Activated T-cell treated with anti-CD3 and anti-CD28 coated beads for 4 hours (primary cell): Measurements from ENCODE around the gene PRAMEF27.
"Not testable (repeated sequence)": the region's sequence is repeated elsewhere in the genome, so short reads cannot be mapped to it uniquely, and the experiment has no call there.

ENCODE experiments used
- DNase-seq: peaks from one replicate; pipeline ENCODE4 v3.0.0-alpha.2; 2020

PRAMEF27 gene

DNA sequence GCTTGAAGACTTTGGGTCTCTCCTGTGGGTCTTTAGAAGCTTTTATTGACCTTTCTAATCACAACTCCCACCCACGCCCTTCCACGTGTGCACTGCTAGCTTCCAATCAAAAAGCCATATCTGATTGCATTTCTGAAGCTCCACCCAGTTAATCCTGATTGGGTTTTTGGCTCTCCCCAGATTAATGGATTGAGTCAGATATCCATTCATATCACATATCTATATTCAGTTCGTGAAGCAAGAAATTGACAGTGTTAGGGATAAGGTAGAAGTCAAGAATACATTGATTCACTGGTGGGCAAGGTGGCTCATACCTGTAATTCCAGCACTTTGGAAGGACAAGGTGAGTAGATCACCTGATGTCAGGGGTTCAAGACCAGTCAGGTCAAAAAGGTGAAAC, at the start of gene PRAMEF27:
Gene PRAMEF27, minus strand, starts transcription at position 101 of the 400 bp plus-strand sequence. CDS start 2,916 bp downstream, outside the sequence.
- DNase-seq, result not testable (repeated sequence)

DNA sequence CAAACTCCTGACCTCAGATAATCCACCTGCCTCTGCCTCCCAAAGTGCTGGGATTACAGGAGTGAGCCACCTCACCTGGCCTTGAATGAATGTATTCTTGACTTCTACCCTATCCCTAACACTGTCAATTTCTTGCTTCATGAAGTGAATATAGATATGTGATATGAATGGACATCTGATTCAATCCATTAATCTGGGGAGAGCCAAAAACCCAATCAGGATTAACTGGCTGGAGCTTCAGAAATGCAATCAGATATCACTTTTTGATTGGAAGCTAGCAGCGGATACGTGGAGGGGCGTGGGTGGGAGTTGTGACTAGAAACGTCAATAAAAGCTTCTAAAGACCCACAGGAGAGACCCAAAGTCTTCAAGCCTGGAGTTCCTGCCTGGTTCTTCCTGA, 14.1 kb upstream of the PRAMEF27 start, which contains the start of gene PRAMEF25:
Gene PRAMEF25, plus strand, starts transcription at position 301 of the 400 bp plus-strand sequence. CDS start 2,920 bp downstream, outside the sequence.
- DNase-seq, result not testable (repeated sequence)

DNA sequence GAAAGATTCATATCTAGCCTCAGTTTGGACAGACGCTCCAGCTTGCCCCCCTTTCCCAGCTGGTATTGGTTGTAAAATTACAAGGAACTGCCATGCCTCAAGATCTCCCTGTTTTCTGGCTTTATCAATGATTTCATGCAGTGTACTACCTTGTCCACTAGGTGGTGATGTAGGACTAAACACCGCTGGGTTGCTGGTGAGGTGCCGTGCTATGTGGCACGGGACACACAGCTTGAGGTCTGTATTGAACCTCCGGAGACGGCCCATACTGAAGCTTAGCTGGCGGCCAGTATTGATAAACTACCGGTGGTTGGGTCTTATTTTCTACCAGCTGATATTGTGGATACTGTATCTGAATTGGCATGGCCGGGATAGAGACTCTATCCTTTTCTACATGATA, 36.5 kb downstream of the PRAMEF27 start:
- not testable (repeated sequence) for DNase-seq

DNA sequence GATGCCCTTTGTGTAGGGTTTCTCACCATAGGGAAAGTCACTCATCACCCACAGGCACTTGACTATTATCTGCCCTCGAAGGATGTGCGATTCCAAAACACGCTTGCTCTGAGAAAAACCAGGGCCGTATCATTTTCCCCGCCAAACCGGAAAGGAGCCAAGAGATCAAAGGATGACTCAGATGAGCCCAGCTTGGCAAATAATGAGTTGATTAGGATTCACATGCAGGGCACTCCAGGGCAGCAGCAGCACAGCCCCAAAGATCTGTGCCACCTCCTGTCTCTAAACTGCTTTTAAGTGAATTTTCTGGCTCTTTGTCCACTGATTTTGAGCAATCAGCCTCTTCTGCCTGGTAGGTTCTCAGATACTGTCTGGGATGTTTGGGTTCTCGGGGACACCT, 44.4 kb downstream of the PRAMEF27 start:
- DNase-seq, result not testable (repeated sequence)

DNA sequence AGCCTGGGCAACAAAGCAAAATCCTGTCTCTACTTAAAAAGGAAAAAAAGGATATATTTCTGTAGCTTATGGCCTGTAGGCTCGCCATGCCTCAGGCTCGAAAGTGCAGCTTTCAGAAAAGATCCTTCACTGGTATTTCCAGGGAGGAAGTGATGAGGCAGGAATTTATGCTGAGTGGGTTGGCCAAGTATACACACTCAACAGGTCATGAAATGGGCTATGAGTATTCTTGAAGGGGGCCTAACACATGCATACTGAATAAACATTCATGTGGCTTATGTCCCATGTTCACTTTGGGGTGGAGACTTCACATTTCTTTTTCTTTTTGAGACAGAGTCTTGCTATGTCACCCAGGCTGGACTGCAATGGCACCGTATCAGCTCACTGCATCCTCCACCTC, 47.0 kb downstream of the PRAMEF27 start:
- DNase-seq, result not testable (repeated sequence)

DNA sequence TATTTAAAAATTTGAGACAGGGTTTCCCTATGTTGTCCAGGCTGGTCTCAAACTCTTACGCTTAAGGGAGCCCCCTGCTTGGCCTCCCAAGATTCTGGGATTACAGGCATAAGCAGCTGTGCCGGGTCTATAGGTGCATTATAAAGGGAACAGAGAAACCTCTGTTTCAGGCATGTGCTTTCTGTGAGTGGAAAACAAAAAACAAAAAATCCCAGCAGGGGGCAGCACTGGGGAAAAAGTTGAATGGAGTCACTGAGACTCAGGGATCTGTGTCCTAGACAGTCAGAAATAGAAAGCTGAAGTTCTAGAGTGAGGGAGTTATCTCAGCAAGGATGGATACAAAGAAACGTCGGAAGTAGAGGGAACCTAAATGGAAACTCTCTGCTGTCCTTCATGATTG, 50.6 kb downstream of the PRAMEF27 start:
- DNase-seq, result not testable (repeated sequence)
